BE2C (cell line): ENCODE results near the gene ACBD4.
A peak's percentile ranks its signal among the peaks of the same experiment; 100 is the strongest.

Experiments
- DNase-seq: peaks from one replicate; pipeline ENCODE4 v3.0.0-alpha.2; 2020
- H3K27me3 ChIP-seq: fragments of 250-450 bp; sonication (Bioruptor Pico); 2 replicates; pipeline ENCODE4 v1.5.1; 2020; ENCODE audit warnings: mild to moderate bottlenecking
- H3K36me3 ChIP-seq: fragments of 250-450 bp; sonication (Bioruptor Pico); 2 replicates; pipeline ENCODE4 v1.5.1; 2020; ENCODE audit warnings: mild to moderate bottlenecking
- H3K4me1 ChIP-seq: fragments of 250-450 bp; sonication (Bioruptor Pico); 2 replicates; pipeline ENCODE4 v1.5.1; 2020
- H3K4me3 ChIP-seq: 2 replicates; pipeline ENCODE4 v1.5.1; 2011; ENCODE audit warnings: low read depth, low read length
- H3K9me3 ChIP-seq: fragments of 250-450 bp; sonication (Bioruptor Pico); 2 replicates; pipeline ENCODE4 v1.5.1; 2020
- TF ChIP-seq, protein P1 (sequence below): IDR thresholded peaks from 2 replicates; pipeline ENCODE4 v1.5.1; 2012; ENCODE audit warnings: mild to moderate bottlenecking, low read depth, low read length

ACBD4 gene

DNA sequence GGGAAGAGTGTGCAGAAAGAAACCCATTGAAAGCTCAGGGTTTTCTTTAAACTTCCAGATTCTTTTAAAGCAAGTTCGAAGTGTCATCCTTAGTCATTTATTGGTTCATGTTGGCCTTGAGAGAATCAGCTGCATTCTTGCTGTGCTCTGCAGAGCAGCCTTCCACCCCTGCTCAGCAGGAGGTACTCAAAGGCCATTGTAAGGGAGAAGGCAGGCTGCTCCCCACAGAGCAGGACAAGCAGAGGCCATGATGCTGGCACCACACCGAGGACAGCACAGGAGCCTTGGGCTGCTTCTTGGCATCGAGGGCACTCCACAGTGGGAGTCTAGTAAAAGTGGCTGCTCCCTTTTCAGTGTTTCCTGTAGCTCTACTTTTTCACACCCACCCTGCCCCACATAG lies 44.8 kb upstream of the ACBD4 start:
- no peaks in the 10 kb centered on the region for H3K9me3 ChIP-seq
- no peaks in the 10 kb centered on the region for H3K27me3 ChIP-seq
- TF ChIP-seq, protein P1, sequence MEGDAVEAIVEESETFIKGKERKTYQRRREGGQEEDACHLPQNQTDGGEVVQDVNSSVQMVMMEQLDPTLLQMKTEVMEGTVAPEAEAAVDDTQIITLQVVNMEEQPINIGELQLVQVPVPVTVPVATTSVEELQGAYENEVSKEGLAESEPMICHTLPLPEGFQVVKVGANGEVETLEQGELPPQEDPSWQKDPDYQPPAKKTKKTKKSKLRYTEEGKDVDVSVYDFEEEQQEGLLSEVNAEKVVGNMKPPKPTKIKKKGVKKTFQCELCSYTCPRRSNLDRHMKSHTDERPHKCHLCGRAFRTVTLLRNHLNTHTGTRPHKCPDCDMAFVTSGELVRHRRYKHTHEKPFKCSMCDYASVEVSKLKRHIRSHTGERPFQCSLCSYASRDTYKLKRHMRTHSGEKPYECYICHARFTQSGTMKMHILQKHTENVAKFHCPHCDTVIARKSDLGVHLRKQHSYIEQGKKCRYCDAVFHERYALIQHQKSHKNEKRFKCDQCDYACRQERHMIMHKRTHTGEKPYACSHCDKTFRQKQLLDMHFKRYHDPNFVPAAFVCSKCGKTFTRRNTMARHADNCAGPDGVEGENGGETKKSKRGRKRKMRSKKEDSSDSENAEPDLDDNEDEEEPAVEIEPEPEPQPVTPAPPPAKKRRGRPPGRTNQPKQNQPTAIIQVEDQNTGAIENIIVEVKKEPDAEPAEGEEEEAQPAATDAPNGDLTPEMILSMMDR, result no peak
- H3K4me3 ChIP-seq, result no peak overlapping the region
- no peaks in the 10 kb centered on the region for H3K4me1 ChIP-seq
- H3K36me3 ChIP-seq, result peaks cover 87% of the 10 kb centered on the region
- no peak for DNase-seq

DNA sequence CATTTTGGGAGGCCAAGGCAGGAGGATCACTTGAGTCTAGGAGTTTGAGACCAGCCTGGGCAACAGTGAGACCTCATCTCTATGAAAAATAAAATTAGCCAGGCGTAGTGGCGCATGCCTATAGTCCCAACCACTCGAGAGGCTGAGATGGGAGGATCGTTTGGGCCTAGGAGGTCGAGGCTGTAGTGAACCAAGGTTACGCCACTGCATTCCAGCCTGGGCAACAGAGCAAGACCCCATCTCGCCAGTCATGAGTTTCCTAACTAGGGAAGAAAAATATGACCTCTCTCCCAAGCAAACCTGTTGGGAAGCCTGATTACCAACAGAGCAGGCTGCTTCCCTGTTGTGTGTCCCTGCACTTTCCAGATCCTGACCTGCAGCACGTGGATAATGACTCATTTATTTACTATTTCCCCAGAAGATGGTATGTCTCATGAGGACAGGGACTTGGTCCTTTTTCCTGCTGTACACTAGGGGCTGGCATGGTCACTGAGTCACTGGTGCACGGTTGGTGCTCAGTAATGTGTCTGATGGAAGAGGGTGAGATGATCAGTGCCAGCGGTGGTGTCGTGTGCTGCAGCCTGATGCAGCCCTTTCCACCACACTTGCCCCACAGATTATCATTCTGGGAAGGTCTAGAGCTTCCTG lies 43.6 kb upstream of the ACBD4 start:
- no peaks in the 10 kb centered on the region for H3K27me3 ChIP-seq
- H3K4me3 ChIP-seq, result no peak overlapping the region
- no peaks in the 10 kb centered on the region for H3K9me3 ChIP-seq
- no peaks in the 10 kb centered on the region for H3K4me1 ChIP-seq
- TF ChIP-seq, protein P1, result no peak
- DNase-seq, result no peak
- H3K36me3 ChIP-seq, result peaks cover 88% of the 10 kb centered on the region

DNA sequence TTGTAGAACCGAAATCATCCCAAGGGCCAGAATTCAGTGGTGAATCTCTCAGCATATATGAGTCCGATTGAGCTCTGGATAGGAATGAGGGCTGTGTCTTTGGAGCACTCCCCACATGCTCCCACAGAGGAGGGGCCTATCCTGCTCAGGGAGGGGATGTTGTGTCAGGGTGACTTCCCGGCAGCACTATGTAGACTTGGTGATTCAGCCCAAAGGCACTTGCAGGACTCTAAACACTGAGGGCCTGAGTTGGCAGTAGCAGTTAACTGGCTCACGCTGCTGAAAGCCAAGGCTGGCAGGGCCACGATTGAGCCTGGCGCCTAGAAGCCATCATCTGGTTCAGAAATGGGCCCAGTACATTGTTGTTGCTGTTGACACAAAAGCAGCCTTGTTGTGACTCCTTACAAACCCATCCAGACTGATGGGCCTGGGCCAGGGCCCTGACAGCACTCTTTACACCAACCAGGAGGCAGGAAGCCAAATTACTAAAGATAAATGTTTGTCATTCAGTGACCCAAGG lies 42.5 kb upstream of the ACBD4 start:
- peaks cover 88% of the 10 kb centered on the region for H3K36me3 ChIP-seq

DNA sequence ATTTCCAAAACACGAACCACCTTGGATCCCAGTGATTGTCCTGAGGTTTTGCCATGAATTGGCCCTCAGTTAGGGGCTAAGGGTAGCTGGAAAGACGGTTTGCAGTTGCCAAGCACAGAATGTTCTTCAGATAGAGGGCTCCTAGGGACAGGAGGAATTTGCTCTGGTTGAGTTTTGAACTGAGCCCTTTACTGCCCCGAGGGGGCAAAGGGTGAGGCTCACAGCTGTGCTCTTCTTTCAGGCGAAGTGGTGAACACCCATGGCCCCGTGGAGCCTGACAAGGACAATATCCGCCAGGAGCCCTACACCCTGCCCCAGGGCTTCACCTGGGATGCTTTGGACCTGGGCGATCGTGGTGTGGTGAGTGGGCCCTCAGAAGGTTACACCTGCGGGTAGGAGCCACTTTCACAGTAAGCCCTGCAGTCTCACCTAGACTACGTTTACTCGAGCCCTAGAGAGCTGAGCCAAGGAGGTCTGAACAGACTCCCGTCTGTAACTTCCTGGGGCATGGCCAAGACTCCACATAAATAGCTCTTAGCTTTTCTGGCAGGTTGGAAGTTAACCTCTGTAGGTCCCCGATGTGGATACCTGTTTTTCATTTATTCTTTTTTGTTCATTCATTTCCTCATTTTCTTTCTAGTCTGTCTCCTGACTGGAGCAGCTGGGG lies 41.9 kb upstream of the ACBD4 start:
- H3K9me3 ChIP-seq, result no peaks in the 10 kb centered on the region
- TF ChIP-seq, protein P1, result no peak
- no peak overlapping the region for H3K4me3 ChIP-seq
- H3K36me3 ChIP-seq, result peaks cover 88% of the 10 kb centered on the region
- no peaks in the 10 kb centered on the region for H3K27me3 ChIP-seq
- no peaks in the 10 kb centered on the region for H3K4me1 ChIP-seq
- no peak for DNase-seq

More for the DNA sequence above, 42.5 kb upstream of the ACBD4 start:
- Histone ChIP-seq H3K4me3 (no peak overlapping the region), H3K4me1 (no peaks in the 10 kb centered on the region), H3K27me3 (no peaks in the 10 kb centered on the region), H3K9me3 (no peaks in the 10 kb centered on the region)
- DNase-seq, result no peak
- TF ChIP-seq, protein P1, result no peak

DNA sequence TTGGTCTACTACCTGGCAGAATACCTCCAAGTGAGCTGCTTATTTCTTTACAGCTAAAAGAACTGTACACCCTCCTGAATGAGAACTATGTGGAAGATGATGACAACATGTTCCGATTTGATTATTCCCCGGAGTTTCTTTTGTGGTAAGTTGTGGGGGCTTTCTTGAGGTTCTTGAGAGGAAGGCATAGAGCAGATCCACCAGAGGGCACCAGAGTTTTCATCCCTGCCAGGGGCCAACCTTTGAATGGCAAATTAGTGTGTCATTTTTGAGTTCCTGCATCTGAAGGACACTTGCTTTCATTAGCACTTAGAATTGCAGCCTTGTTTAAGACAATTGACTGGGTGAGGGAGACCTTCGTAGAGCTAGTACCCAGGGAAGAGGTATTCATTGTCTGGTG lies 39.3 kb upstream of the ACBD4 start:
- DNase-seq, result peak; percentile 49
- H3K4me1 ChIP-seq, result no peaks in the 10 kb centered on the region
- peaks cover 84% of the 10 kb centered on the region for H3K36me3 ChIP-seq
- H3K4me3 ChIP-seq, result no peak overlapping the region
- TF ChIP-seq, protein P1, result peak; percentile 83
- no peaks in the 10 kb centered on the region for H3K27me3 ChIP-seq
- H3K9me3 ChIP-seq, result no peaks in the 10 kb centered on the region

DNA sequence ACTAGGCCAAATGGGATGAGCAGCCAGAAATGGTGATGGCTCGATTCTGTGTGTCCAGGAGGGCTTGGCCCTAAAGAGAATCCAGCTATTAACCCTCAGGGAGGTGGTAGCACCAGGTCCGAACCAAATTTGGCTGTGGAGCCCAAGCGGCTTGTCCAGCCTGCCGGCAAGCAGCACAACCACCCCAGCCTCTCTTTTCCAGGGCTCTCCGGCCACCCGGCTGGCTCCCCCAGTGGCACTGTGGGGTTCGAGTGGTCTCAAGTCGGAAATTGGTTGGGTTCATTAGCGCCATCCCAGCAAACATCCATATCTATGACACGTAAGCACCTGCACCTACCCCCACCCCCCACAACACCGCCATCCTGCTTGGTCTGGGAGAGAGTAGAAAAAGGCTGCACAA lies 38.6 kb upstream of the ACBD4 start:
- Histone ChIP-seq H3K27me3 (no peaks in the 10 kb centered on the region), H3K36me3 (peaks cover 81% of the 10 kb centered on the region), H3K4me1 (no peaks in the 10 kb centered on the region), H3K9me3 (no peaks in the 10 kb centered on the region), H3K4me3 (no peak overlapping the region)
- TF ChIP-seq, protein P1, result no peak
- no peak for DNase-seq
